HEK293 (cell line): Measurements from ENCODE around the gene PPP4C.

ENCODE experiments used
- ATF2 ChIP-seq: fragments of 450-650 bp; formaldehyde crosslinking; IDR thresholded peaks from 2 replicates; pipeline ENCODE4 v1.5.1; 2016; ENCODE audit warnings: missing biosample characterization, missing genetic modification characterization, low read depth
- BCL11B ChIP-seq: fragments of 450-650 bp; formaldehyde crosslinking; IDR thresholded peaks from 2 replicates; pipeline ENCODE4 v1.5.1; 2016; ENCODE audit warnings: low read depth, missing biosample characterization, missing genetic modification characterization
- CTCF ChIP-seq: fragments of 450-650 bp; formaldehyde crosslinking; IDR thresholded peaks from 2 replicates; pipeline ENCODE4 v1.5.1; 2016; ENCODE audit warnings: missing biosample characterization, missing genetic modification characterization
- KLF8 ChIP-seq: fragments of 450-650 bp; formaldehyde crosslinking; IDR thresholded peaks from 2 replicates; pipeline ENCODE4 v1.5.1; 2016; ENCODE audit warnings: missing biosample characterization, missing genetic modification characterization
- ZFP37 ChIP-seq: fragments of 450-650 bp; formaldehyde crosslinking; IDR thresholded peaks from 2 replicates; pipeline ENCODE4 v1.5.1; 2016; ENCODE audit warnings: missing biosample characterization, missing genetic modification characterization
- ZNF133 ChIP-seq: fragments of 450-650 bp; formaldehyde crosslinking; IDR thresholded peaks from 2 replicates; pipeline ENCODE4 v1.5.1; 2016; ENCODE audit warnings: missing biosample characterization, missing genetic modification characterization
- ZNF513 ChIP-seq: fragments of 450-650 bp; IDR thresholded peaks from 2 replicates; pipeline ENCODE4 v1.5.1; 2018; ENCODE audit warnings: missing biosample characterization, missing genetic modification characterization
- ZNF558 ChIP-seq: fragments of 450-650 bp; formaldehyde crosslinking; IDR thresholded peaks from 2 replicates; pipeline ENCODE4 v1.5.1; 2016; ENCODE audit warnings: missing biosample characterization, missing genetic modification characterization

GRCh38 chr16:30090610-30091331 lies 15.0 kb downstream of the PPP4C start:
- TF ChIP-seq CTCF (no peak), ZNF133 (no peak), ZNF558 (no peak), ATF2 (tag by site-specific recombination) (no peak), KLF8 (tag by site-specific recombination) (no peak), BCL11B (tag by site-specific recombination) (no peak; the same call in 1 of the 2 replicates), ZFP37 (no peak), ZNF513 (tag by site-specific recombination) (no peak)
